T-cell (primary cell): ENCODE results near the gene ZNF723. TPM values are rescaled to one million over a fixed set of nuclear protein-coding genes. Genes with fewer than 3 reads are reported as not detected.
"Not testable (repeated sequence)": the region's sequence is repeated elsewhere in the genome, so short reads cannot be mapped to it uniquely, and the experiment has no call there.

Experiments used
- ATAC-seq, 4 experiments: fragments of 200-7000 bp in 3 of 4; fragments of 150-1000 bp in 1 of 4; cut with Tn5 transposase; replicated peaks in 1 of 4; 1 replicate in 3 of 4; 2 replicates in 1 of 4; pipeline ENCODE4 v1.10.0; 2021; ENCODE audit warnings: moderate library complexity in 3 of 4, mild to moderate bottlenecking in 2 of 4, moderate number of reproducible peaks in 1 of 4
- CTCF ChIA-PET, 2 donors: fragments of 300-600 bp; sonication (Branson Sonifier 250); formaldehyde crosslinking; loops; one replicate each; lab custom pipeline; 2022; ENCODE audit warnings: antibody characterized with exemption in 2 of 2; lab: Charles Lee
- POLR2A ChIA-PET, 2 donors: fragments of 300-600 bp; sonication (Branson Sonifier 250); formaldehyde crosslinking; loops; one replicate each; lab custom pipeline; 2022; ENCODE audit warnings: antibody characterized with exemption in 2 of 2; lab: Charles Lee
- DNase-seq, 35 experiments: peaks; one replicate each; pipeline versions ENCODE4 v3.0.0 to v3.0.0-alpha.2; 2013 to 2023
- H3K27ac ChIP-seq: one replicate; pipeline ENCODE4 v1.5.1; 2013; ENCODE audit warnings: low read length
- H3K27me3 ChIP-seq, 2 experiments: replicated peaks in 1 of 2; 1 replicate in 1 of 2; 2 replicates in 1 of 2; pipeline versions ENCODE4 v1.6.1 to v1.7.0; 2013; ENCODE audit warnings: low read length in 1 of 2, mixed read lengths in 1 of 2; ENCODE audit not compliant: control insufficient read depth in 2 of 2, insufficient read depth in 2 of 2; ENCODE audit errors: extremely low read depth in 1 of 2
- H3K36me3 ChIP-seq, 2 donors: 1 replicate in 1 of 2; 2 replicates in 1 of 2; pipeline versions ENCODE4 v1.6.1 to v1.7.0; 2013; ENCODE audit warnings: low read length in 1 of 2; ENCODE audit not compliant: control insufficient read depth in 2 of 2, insufficient read depth in 1 of 2; ENCODE audit errors: extremely low read depth in 1 of 2
- H3K4me1 ChIP-seq, 2 experiments: 1 replicate in 1 of 2; 2 replicates in 1 of 2; pipeline versions ENCODE4 v1.6.1 to v1.7.0; 2013; ENCODE audit warnings: low read length in 2 of 2, mixed read lengths in 1 of 2; ENCODE audit not compliant: insufficient read depth in 2 of 2, control insufficient read depth in 1 of 2; ENCODE audit errors: extremely low read depth in 1 of 2
- H3K4me3 ChIP-seq, 2 donors: 1 replicate in 1 of 2; 2 replicates in 1 of 2; pipeline versions ENCODE4 v1.5.1 to v1.7.0; 2013; ENCODE audit warnings: mild to moderate bottlenecking in 2 of 2, low read length in 1 of 2, moderate library complexity in 1 of 2; ENCODE audit not compliant: control insufficient read depth in 1 of 2; ENCODE audit errors: extremely low read depth in 1 of 2
- H3K9me3 ChIP-seq: 2 replicates; pipeline ENCODE4 v1.7.0; 2013
- H3K27ac Mint-ChIP-seq, 2 donors: one replicate each; pipeline ENCODE4 v1.8.0; 2020 to 2021; ENCODE audit warnings: mild to moderate bottlenecking in 2 of 2, mixed read lengths in 2 of 2
- H3K27me3 Mint-ChIP-seq, 2 donors: one replicate each; pipeline ENCODE4 v1.8.0; 2021 to 2022; ENCODE audit warnings: mixed read lengths in 2 of 2
- H3K36me3 Mint-ChIP-seq: one replicate; pipeline ENCODE4 v1.8.0; 2021; ENCODE audit warnings: mixed read lengths
- H3K4me1 Mint-ChIP-seq, 3 donors: one replicate each; pipeline ENCODE4 v1.8.0; 2020 to 2022; ENCODE audit warnings: mixed read lengths in 3 of 3, mild to moderate bottlenecking in 1 of 3
- H3K4me3 Mint-ChIP-seq, 3 donors: one replicate each; pipeline ENCODE4 v1.8.0; 2020 to 2022; ENCODE audit warnings: mild to moderate bottlenecking in 3 of 3, mixed read lengths in 3 of 3, moderate library complexity in 3 of 3
- H3K9me3 Mint-ChIP-seq, 3 donors: one replicate each; pipeline ENCODE4 v1.8.0; 2020 to 2022; ENCODE audit warnings: mixed read lengths in 3 of 3
- WGBS: methylation state at CpG from one replicate; pipeline ENCODE4 v1.1.5; 2013; ENCODE audit warnings: missing lambda C conversion rate; ENCODE audit not compliant: insufficient coverage; 5-methylcytosine and 5-hydroxymethylcytosine counted together
- total RNA-seq, 35 experiments: library from RNA in 6 of 35; stranded (reverse) in 6 of 35; fragments of 120-200 nt in 1 of 35; gene quantifications; one replicate each; pipeline versions ENCODE4 v1.2.1 to v1.2.4 and lab custom pipeline; 2013 to 2026

Gene ZNF723
- total RNA-seq, 5 donors from 2014 or later (not counting 1 experiment from before 2014, with no cell fraction given) = not detected

DNA sequence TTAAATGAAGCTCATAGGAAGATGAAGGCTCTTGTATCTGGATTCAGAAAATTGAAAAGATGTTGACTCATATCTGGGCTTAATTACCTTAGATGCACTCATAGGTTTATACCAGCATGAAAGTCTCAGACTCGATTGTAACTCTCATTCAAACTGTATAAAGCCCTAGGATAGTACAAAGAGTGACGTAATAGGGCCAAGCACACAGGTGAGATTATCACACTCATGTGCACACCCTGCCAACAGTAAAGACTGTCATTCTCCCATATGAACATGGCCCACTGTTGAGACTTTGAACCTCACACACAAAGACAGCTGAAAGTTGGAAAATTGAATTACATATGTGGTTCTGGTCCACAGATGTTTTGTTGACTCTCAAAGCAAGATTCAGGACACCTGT is 18.0 kb upstream of the ZNF723 start:
- no peak overlapping the region for H3K4me3 ChIP-seq
- no CpG with 5 or more reads among the region's 2 CpGs for WGBS
- DNase-seq (no peak), ATAC-seq (no peak)
- Mint-ChIP-seq H3K36me3 (no peaks in the 10 kb centered on the region), H3K4me1 (no peaks in the 10 kb centered on the region), H3K9me3 (peaks cover 24 to 43% (median 27%) of the 10 kb centered on the region in 3 donors), H3K27me3 (no peaks in the 10 kb centered on the region), H3K27ac (no peak overlapping the region), H3K4me3 (no peak overlapping the region)
- no peaks in the 10 kb centered on the region for H3K9me3 ChIP-seq
- H3K4me1 ChIP-seq = no peaks in the 10 kb centered on the region
- ChIA-PET POLR2A (no interaction called here), CTCF (no interaction called here)
- H3K27ac ChIP-seq = no peak overlapping the region
- H3K27me3 ChIP-seq = no peaks in the 10 kb centered on the region
- no peaks in the 10 kb centered on the region for H3K36me3 ChIP-seq

DNA sequence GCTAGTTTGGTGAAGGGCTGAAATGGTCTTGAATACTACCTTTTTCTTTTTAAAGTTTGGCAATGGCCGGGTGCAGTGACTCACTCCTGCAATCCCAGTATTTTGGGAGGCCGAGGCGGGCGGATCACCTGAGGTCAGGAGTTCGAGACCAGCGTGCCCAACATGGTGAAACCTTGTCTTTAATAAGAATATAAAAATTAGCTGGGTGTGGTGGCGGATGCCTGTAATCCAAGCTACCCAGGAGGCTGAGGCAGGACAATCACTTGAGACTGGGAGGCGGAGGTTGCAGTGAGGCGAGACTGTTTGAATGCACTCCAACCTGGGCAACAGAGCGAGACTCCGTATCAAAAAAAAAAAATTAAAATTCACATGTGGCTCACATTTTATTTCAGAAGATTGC is 880 bp upstream of the ZNF723 start:
- H3K27me3 ChIP-seq = no peaks in the 10 kb centered on the region
- H3K4me3 Mint-ChIP-seq = no peak overlapping the region
- H3K27ac ChIP-seq = no peak overlapping the region
- H3K4me3 ChIP-seq = no peak overlapping the region
- H3K9me3 Mint-ChIP-seq = peaks cover 8 to 22% (median 18%) of the 10 kb centered on the region in 3 donors
- no peaks in the 10 kb centered on the region for H3K36me3 ChIP-seq
- no peaks in the 10 kb centered on the region for H3K4me1 Mint-ChIP-seq
- DNase-seq (no peak), ATAC-seq (no peak)
- no peaks in the 10 kb centered on the region for H3K9me3 ChIP-seq
- no peak overlapping the region for H3K27ac Mint-ChIP-seq
- no peaks in the 10 kb centered on the region for H3K4me1 ChIP-seq
- 97% methylated on average over 5 of the region's 11 CpGs for WGBS
- CTCF ChIA-PET = no interaction called here
- POLR2A ChIA-PET = no interaction called here
- no peaks in the 10 kb centered on the region for H3K36me3 Mint-ChIP-seq
- no peaks in the 10 kb centered on the region for H3K27me3 Mint-ChIP-seq

DNA sequence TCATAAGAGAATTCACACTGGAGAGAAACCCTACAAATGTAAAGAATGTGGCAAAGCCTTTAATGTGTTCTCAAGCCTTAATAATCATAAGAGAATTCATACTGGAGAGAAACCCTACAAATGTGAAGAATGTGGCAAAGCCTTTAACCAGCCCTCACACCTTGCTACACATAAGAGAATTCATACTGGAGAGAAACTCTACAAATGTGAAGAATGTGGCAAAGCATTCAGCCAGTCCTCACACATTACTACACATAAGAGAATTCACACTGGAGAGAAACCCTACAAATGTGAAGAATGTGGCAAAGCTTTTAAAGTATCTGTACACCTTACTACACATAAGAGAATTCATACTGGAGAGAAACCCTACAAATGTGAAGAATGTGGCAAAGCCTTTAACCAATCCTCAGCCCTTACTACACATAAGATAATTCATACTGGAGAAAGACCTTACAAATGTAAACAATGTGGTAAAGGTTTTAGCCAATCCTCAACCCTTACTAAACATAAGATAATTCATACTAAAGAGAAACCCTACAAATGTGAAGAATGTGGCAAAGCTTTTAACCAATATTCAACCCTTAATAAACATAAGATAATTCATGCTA is 25.7 kb downstream of the ZNF723 start:
- ATAC-seq, H3K27me3 Mint-ChIP-seq, H3K4me3 Mint-ChIP-seq, H3K4me1 Mint-ChIP-seq, H3K4me1 ChIP-seq, H3K27ac Mint-ChIP-seq, CTCF ChIA-PET, H3K4me3 ChIP-seq, POLR2A ChIA-PET, H3K36me3 Mint-ChIP-seq, DNase-seq, H3K36me3 ChIP-seq, H3K27me3 ChIP-seq, H3K27ac ChIP-seq: not testable (repeated sequence)
- peaks cover 4 to 42% (median 36%) of the 10 kb centered on the region in 3 donors for H3K9me3 Mint-ChIP-seq
- peaks cover 13% of the 10 kb centered on the region for H3K9me3 ChIP-seq

DNA sequence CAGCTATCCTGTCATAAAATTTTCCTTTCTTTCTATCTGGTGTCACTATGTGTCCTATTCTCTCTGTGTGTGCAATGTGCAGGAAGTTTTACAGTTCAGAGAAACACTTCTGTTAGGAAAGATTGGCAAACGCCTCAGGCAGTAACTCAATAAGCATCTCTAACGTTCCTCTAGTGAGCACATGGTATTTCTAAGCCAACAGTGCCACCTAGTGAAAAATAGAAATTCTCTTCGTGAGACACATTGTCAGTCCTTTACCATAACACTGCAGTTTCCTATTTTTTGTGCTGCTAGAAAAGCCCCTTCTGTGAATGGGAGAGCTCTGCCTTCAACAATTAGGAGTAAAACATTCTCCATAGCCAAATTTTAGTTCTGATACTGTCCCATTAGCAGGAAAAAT is 50.7 kb downstream of the ZNF723 start:
- peaks cover 3% of the 10 kb centered on the region for H3K9me3 ChIP-seq
- H3K4me3 ChIP-seq = no peak overlapping the region
- POLR2A ChIA-PET = no interaction called here
- CTCF ChIA-PET = no interaction called here
- DNase-seq (peak in 1 of 35 experiments; percentile 11), ATAC-seq (no peak)
- Mint-ChIP-seq H3K9me3 (peaks cover 23 to 29% (median 29%) of the 10 kb centered on the region in 3 donors), H3K4me3 (no peak overlapping the region), H3K27ac (no peak overlapping the region), H3K36me3 (no peaks in the 10 kb centered on the region), H3K4me1 (no peaks in the 10 kb centered on the region), H3K27me3 (no peaks in the 10 kb centered on the region)
- H3K36me3 ChIP-seq = no peaks in the 10 kb centered on the region
- no peak overlapping the region for H3K27ac ChIP-seq
- no CpG with 5 or more reads among the region's 3 CpGs for WGBS
- no peaks in the 10 kb centered on the region for H3K4me1 ChIP-seq
- no peaks in the 10 kb centered on the region for H3K27me3 ChIP-seq

DNA sequence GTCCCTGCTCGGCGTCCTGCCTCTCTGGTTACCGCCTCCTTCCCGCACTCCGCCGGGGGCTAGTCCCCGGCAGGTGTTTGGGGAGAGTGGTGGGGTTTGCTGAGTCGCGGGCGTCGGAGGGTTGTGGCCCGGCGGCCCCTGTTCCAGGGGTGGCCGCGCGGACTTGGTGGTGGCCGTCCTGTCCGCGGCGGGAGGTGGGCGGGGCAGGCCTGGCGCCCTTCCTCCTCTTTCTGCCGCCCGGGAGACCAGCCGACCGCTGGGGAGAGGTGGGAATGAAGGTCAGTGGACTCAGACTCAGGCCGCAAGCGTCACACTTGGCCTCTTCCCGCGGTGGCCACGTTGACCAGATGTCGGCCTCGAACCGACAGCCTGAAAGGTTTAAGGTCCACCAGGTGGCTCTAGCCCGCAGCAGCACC is 61.8 kb downstream of the ZNF723 start:
- Mint-ChIP-seq H3K27me3 (no peaks in the 10 kb centered on the region), H3K4me1 (no peaks in the 10 kb centered on the region), H3K9me3 (peaks cover 15 to 30% (median 24%) of the 10 kb centered on the region in 3 donors), H3K4me3 (no peak overlapping the region), H3K27ac (no peak overlapping the region), H3K36me3 (no peaks in the 10 kb centered on the region)
- Histone ChIP-seq H3K27ac (no peak overlapping the region), H3K36me3 (no peaks in the 10 kb centered on the region), H3K9me3 (peaks cover 2% of the 10 kb centered on the region), H3K4me1 (no peaks in the 10 kb centered on the region), H3K27me3 (no peaks in the 10 kb centered on the region), H3K4me3 (no peak overlapping the region)
- CTCF ChIA-PET = no interaction called here
- POLR2A ChIA-PET = no interaction called here
- 91% methylated on average over 27 of the region's 35 CpGs for WGBS
- no peak for ATAC-seq
- DNase-seq = no peak

DNA sequence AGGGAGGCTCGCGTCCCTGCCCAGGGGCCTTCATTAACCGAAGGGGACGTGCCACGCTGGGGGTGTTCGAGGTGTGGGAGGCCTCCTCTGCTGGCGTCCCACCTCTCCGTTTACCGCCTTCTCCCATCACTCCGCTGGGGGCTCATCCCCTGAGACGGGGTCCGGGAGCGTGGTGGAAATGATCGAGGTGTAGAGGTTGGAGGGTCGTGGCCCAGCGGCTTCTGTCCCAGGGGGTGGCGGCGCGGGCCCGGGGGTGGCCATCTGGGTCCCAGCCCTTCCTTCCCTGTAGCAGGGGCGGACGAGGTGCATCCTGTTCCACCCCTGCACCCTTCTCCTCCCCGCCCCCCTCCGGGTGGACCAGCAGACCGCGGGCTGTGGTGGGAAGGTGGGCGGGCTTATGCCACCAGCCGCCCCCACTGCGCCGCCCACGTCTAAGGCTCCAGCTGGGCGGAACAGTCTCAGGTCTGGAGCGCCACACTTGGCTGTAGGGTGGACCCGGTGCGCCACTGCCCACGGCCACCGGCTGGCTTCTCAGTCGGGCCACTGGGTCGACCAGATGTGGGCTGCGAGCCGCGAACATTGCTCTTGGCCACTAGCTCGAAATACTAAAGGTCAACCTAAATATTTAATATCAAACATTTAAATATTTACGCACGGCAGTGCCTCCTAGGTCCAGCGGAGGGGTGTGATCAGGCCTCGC is 69.5 kb downstream of the ZNF723 start:
- DNase-seq (no peak), ATAC-seq (no peak)
- ChIA-PET CTCF (no interaction called here), POLR2A (no interaction called here)
- H3K9me3 ChIP-seq = no peaks in the 10 kb centered on the region
- Mint-ChIP-seq H3K4me1 (no peaks in the 10 kb centered on the region), H3K36me3 (no peaks in the 10 kb centered on the region), H3K27me3 (no peaks in the 10 kb centered on the region), H3K9me3 (peaks cover 11 to 26% (median 25%) of the 10 kb centered on the region in 3 donors), H3K4me3 (no peak overlapping the region), H3K27ac (no peak overlapping the region)
- WGBS = 92% methylated on average over 33 of the region's 47 CpGs
- H3K27me3 ChIP-seq = no peaks in the 10 kb centered on the region
- no peak overlapping the region for H3K27ac ChIP-seq
- no peaks in the 10 kb centered on the region for H3K36me3 ChIP-seq
- no peak overlapping the region for H3K4me3 ChIP-seq
- no peaks in the 10 kb centered on the region for H3K4me1 ChIP-seq
